HEK293 (cell line): ENCODE measurements around the gene GON7.

ENCODE experiments used
- CTCF ChIA-PET: fragments of 350-600 bp; formaldehyde crosslinking; extraction: SDS; loops from one replicate; lab custom pipeline; 2021; ENCODE audit warnings: antibody characterized with exemption; lab: Yijun Ruan, JAX
- POLR2A ChIA-PET: fragments of 300-600 bp; formaldehyde crosslinking; extraction: SDS; loops from one replicate; lab custom pipeline; 2020; ENCODE audit warnings: antibody characterized with exemption, inconsistent platforms; lab: Yijun Ruan, JAX
- H3K27ac ChIP-seq: fragments of 200-500 bp; sonication (Bioruptor generic); 2 replicates; pipeline ENCODE4 v1.5.1; 2014; ENCODE audit warnings: low read depth, low read length, control low read depth, inconsistent platforms; ENCODE audit errors: extremely low read depth
- H3K36me3 ChIP-seq, 2 experiments: fragments of 200-500 bp in 1 of 2; sonication (Bioruptor generic) in 1 of 2; 1 replicate in 1 of 2; 2 replicates in 1 of 2; pipeline ENCODE4 v1.5.1; 2014 to 2017; ENCODE audit warnings: inconsistent platforms in 2 of 2, low read length in 2 of 2; ENCODE audit not compliant: control insufficient read depth in 2 of 2, insufficient read depth in 1 of 2
- H3K4me1 ChIP-seq: fragments of 200-500 bp; sonication (Bioruptor generic); 2 replicates; pipeline ENCODE4 v1.5.1; 2014; ENCODE audit warnings: mild to moderate bottlenecking, low read length, inconsistent platforms; ENCODE audit not compliant: control insufficient read depth, insufficient read depth
- H3K4me3 ChIP-seq: 2 replicates; pipeline ENCODE4 v1.5.1; 2011; ENCODE audit warnings: low read depth, mild to moderate bottlenecking, control low read depth, low read length, moderate library complexity
- H3K9me3 ChIP-seq: fragments of 200-500 bp; sonication (Bioruptor generic); 2 replicates; pipeline ENCODE4 v1.5.1; 2014; ENCODE audit warnings: low read depth, low read length, inconsistent platforms; ENCODE audit not compliant: control insufficient read depth, insufficient read depth
- GLI2 ChIP-seq: fragments of 450-650 bp; formaldehyde crosslinking; IDR thresholded peaks from 2 replicates; pipeline ENCODE4; 2017; ENCODE audit warnings: missing biosample characterization, missing genetic modification characterization, low read depth, borderline replicate concordance
- KLF1 ChIP-seq: fragments of 450-650 bp; formaldehyde crosslinking; IDR thresholded peaks from 2 replicates; pipeline ENCODE4 v1.5.1; 2016; ENCODE audit warnings: missing biosample characterization, missing genetic modification characterization
- KLF7 ChIP-seq: fragments of 450-650 bp; formaldehyde crosslinking; IDR thresholded peaks from 2 replicates; pipeline ENCODE4 v1.5.1; 2016; ENCODE audit warnings: missing biosample characterization, missing genetic modification characterization, borderline replicate concordance
- KLF8 ChIP-seq: fragments of 450-650 bp; formaldehyde crosslinking; IDR thresholded peaks from 2 replicates; pipeline ENCODE4 v1.5.1; 2016; ENCODE audit warnings: missing biosample characterization, missing genetic modification characterization
- PRDM1 ChIP-seq: fragments of 450-650 bp; formaldehyde crosslinking; IDR thresholded peaks from 2 replicates; pipeline ENCODE4; 2016; ENCODE audit warnings: missing biosample characterization, missing genetic modification characterization
- SP2 ChIP-seq: fragments of 450-650 bp; formaldehyde crosslinking; IDR thresholded peaks from 2 replicates; pipeline ENCODE4 v1.5.1; 2016; ENCODE audit warnings: missing biosample characterization, missing genetic modification characterization
- ZEB2 ChIP-seq: fragments of 450-650 bp; formaldehyde crosslinking; IDR thresholded peaks from 2 replicates; pipeline ENCODE4 v1.5.1; 2016; ENCODE audit warnings: missing biosample characterization, missing genetic modification characterization
- ZNF10 ChIP-seq: fragments of 450-650 bp; formaldehyde crosslinking; IDR thresholded peaks from 2 replicates; pipeline ENCODE4 v1.5.1; 2017; ENCODE audit warnings: missing biosample characterization, missing genetic modification characterization
- ZNF184 ChIP-seq: fragments of 450-650 bp; IDR thresholded peaks from 2 replicates; pipeline ENCODE4 v1.5.1; 2018; ENCODE audit warnings: missing biosample characterization, mild to moderate bottlenecking, missing genetic modification characterization
- ZNF423 ChIP-seq: fragments of 450-650 bp; formaldehyde crosslinking; IDR thresholded peaks from 2 replicates; pipeline ENCODE4 v1.5.1; 2016; ENCODE audit warnings: missing biosample characterization, missing genetic modification characterization
- ZNF433 ChIP-seq: fragments of 450-650 bp; formaldehyde crosslinking; IDR thresholded peaks from 2 replicates; pipeline ENCODE4 v1.5.1; 2016; ENCODE audit warnings: missing biosample characterization, missing genetic modification characterization, low read depth
- ZNF501 ChIP-seq: fragments of 450-650 bp; formaldehyde crosslinking; IDR thresholded peaks from 2 replicates; pipeline ENCODE4 v1.5.1; 2016; ENCODE audit warnings: missing biosample characterization, missing genetic modification characterization
- ZNF600 ChIP-seq: fragments of 450-650 bp; formaldehyde crosslinking; IDR thresholded peaks from 2 replicates; pipeline ENCODE4 v1.5.1; 2016; ENCODE audit warnings: missing biosample characterization, missing genetic modification characterization
- ZNF621 ChIP-seq: fragments of 450-650 bp; formaldehyde crosslinking; IDR thresholded peaks from 2 replicates; pipeline ENCODE4 v1.5.1; 2017; ENCODE audit warnings: missing biosample characterization, missing genetic modification characterization
- ZNF658 ChIP-seq: fragments of 450-650 bp; formaldehyde crosslinking; IDR thresholded peaks from 2 replicates; pipeline ENCODE4; 2016; ENCODE audit warnings: missing biosample characterization, missing genetic modification characterization
- ZSCAN30 ChIP-seq: fragments of 450-650 bp; IDR thresholded peaks from 2 replicates; pipeline ENCODE4 v1.5.1; 2018; ENCODE audit warnings: missing biosample characterization, mild to moderate bottlenecking, missing genetic modification characterization, moderate library complexity
- ZXDB ChIP-seq: fragments of 450-650 bp; formaldehyde crosslinking; IDR thresholded peaks from 2 replicates; pipeline ENCODE4 v1.5.1; 2016; ENCODE audit warnings: missing biosample characterization, missing genetic modification characterization
- TF ChIP-seq, protein P1 (sequence below): fragments of 450-650 bp; formaldehyde crosslinking; IDR thresholded peaks from 2 replicates; pipeline ENCODE4 v1.5.1; 2016; ENCODE audit warnings: missing biosample characterization, missing genetic modification characterization, low read depth
- TF ChIP-seq, protein P2 (sequence below): fragments of 450-650 bp; formaldehyde crosslinking; IDR thresholded peaks from 2 replicates; pipeline ENCODE4 v1.5.1; 2016; ENCODE audit warnings: missing biosample characterization, missing genetic modification characterization
- TF ChIP-seq, protein P3 (sequence below): fragments of 450-650 bp; formaldehyde crosslinking; IDR thresholded peaks from 2 replicates; pipeline ENCODE4 v1.5.1; 2016; ENCODE audit warnings: missing biosample characterization, missing genetic modification characterization
- TF ChIP-seq, protein P4 (sequence below): fragments of 450-650 bp; IDR thresholded peaks from 2 replicates; pipeline ENCODE4 v1.5.1; 2018; ENCODE audit warnings: missing biosample characterization, missing genetic modification characterization
- TF ChIP-seq, protein P5 (sequence below): fragments of 450-650 bp; formaldehyde crosslinking; IDR thresholded peaks from 2 replicates; pipeline ENCODE4 v1.5.1; 2017; ENCODE audit warnings: missing biosample characterization, missing genetic modification characterization
- TF ChIP-seq, protein P6 (sequence below): fragments of 450-650 bp; formaldehyde crosslinking; IDR thresholded peaks from 2 replicates; pipeline ENCODE4 v1.5.1; 2016; ENCODE audit warnings: missing biosample characterization, missing genetic modification characterization, borderline replicate concordance

The GON7 gene, protein sequence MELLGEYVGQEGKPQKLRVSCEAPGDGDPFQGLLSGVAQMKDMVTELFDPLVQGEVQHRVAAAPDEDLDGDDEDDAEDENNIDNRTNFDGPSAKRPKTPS

DNA sequence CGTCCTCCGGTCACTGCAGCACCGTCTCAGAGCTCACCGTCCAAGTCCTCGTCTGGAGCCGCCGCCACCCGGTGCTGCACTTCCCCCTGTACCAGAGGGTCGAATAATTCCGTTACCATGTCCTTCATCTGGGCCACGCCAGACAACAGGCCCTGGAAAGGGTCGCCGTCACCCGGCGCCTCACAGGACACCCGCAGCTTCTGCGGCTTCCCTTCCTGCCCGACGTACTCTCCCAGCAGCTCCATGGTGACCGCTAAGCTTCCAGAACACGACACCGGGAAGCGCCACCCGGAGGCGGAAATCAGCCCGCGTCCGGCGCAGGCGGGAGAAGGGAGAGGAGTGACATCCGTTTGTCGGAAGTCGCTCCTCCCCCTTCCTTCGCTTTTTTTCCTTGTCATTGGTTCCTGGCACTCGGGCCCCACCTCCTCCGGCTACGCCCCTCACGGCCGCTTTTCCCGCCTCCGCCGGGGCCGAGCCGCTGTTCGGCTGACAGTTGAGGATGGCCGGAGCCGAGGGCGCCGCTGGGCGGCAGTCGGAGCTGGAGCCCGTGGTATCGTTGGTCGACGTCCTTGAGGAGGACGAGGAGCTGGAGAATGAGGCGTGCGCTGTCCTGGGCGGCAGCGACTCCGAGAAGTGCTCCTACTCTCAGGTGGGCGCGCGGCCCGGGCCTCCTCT, at the start of gene GON7, which contains the start of gene UBR7:
Gene GON7 (minus strand): TSS at position 273 of the 675 bp plus-strand sequence. CDS start 28 bp downstream, at position 245.
Gene UBR7 (plus strand): TSS at position 464 of the 675 bp plus-strand sequence. CDS start 36 bp downstream, at position 500.
- Histone ChIP-seq H3K4me3 (peak within 1 kb of the TSS; percentile 83), H3K36me3 (peaks cover 13 to 19% of the 10 kb centered on the region in 2 experiments), H3K27ac (peak within 1 kb of the TSS; percentile 96), H3K9me3 (no peaks in the 10 kb centered on the region), H3K4me1 (0 out of 2 replicates have a peak, but pooled peaks cover 2% of the 10 kb centered on the region)
- POLR2A ChIA-PET: interaction anchor here (0.7 to 4.0 kb wide), 6 partner anchors 10 to 413 kb away, joined by 3 to 44 read pairs (median 3); partner anchors contain the start of genes GOLGA5, LYSET and MOAP1
- CTCF ChIA-PET: interaction anchor here (0.6 to 3.2 kb wide), 16 partner anchors 9 to 416 kb away, joined by 3 to 14 read pairs (median 4); partner anchors contain the start of genes LYSET and MOAP1
- TF ChIP-seq, protein P1, sequence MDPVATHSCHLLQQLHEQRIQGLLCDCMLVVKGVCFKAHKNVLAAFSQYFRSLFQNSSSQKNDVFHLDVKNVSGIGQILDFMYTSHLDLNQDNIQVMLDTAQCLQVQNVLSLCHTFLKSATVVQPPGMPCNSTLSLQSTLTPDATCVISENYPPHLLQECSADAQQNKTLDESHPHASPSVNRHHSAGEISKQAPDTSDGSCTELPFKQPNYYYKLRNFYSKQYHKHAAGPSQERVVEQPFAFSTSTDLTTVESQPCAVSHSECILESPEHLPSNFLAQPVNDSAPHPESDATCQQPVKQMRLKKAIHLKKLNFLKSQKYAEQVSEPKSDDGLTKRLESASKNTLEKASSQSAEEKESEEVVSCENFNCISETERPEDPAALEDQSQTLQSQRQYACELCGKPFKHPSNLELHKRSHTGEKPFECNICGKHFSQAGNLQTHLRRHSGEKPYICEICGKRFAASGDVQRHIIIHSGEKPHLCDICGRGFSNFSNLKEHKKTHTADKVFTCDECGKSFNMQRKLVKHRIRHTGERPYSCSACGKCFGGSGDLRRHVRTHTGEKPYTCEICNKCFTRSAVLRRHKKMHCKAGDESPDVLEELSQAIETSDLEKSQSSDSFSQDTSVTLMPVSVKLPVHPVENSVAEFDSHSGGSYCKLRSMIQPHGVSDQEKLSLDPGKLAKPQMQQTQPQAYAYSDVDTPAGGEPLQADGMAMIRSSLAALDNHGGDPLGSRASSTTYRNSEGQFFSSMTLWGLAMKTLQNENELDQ (tag by site-specific recombination): no peak
- TF ChIP-seq ZNF600 (peak; percentile 99), KLF8 (tag by site-specific recombination) (peak; percentile 81; the same call in 1 of the 2 replicates), ZEB2 (peak; percentile 93), KLF1 (peak; percentile 59), PRDM1 (tag by site-specific recombination) (no peak), ZNF658 (tag by site-specific recombination) (no peak), ZSCAN30 (tag by site-specific recombination) (no peak; the same call in 1 of the 2 replicates), ZNF621 (tag by site-specific recombination) (no peak), KLF7 (no peak), GLI2 (tag by site-specific recombination) (no peak), ZNF433 (no peak), ZNF10 (tag by site-specific recombination) (0 out of 2 replicates have a peak, but pooled peaks have one; percentile 9), ZNF423 (tag by site-specific recombination) (no peak), SP2 (tag by site-specific recombination) (peak; percentile 99), ZNF184 (0 out of 2 replicates have a peak, but pooled peaks have one; percentile 12), ZXDB (tag by site-specific recombination) (peak; percentile 86), ZNF501 (tag by site-specific recombination) (peak; percentile 97)
- TF ChIP-seq, protein P2, sequence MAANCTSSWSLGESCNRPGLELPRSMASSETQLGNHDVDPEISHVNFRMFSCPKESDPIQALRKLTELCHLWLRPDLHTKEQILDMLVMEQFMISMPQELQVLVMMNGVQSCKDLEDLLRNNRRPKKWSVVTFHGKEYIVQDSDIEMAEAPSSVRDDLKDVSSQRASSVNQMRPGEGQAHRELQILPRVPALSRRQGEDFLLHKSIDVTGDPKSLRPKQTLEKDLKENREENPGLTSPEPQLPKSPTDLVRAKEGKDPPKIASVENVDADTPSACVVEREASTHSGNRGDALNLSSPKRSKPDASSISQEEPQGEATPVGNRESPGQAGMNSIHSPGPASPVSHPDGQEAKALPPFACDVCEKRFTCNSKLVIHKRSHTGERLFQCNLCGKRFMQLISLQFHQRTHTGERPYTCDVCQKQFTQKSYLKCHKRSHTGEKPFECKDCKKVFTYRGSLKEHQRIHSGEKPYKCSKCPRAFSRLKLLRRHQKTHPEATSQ (tag by site-specific recombination): peak; percentile 84; the same call in 1 of the 2 replicates
- TF ChIP-seq, protein P3, sequence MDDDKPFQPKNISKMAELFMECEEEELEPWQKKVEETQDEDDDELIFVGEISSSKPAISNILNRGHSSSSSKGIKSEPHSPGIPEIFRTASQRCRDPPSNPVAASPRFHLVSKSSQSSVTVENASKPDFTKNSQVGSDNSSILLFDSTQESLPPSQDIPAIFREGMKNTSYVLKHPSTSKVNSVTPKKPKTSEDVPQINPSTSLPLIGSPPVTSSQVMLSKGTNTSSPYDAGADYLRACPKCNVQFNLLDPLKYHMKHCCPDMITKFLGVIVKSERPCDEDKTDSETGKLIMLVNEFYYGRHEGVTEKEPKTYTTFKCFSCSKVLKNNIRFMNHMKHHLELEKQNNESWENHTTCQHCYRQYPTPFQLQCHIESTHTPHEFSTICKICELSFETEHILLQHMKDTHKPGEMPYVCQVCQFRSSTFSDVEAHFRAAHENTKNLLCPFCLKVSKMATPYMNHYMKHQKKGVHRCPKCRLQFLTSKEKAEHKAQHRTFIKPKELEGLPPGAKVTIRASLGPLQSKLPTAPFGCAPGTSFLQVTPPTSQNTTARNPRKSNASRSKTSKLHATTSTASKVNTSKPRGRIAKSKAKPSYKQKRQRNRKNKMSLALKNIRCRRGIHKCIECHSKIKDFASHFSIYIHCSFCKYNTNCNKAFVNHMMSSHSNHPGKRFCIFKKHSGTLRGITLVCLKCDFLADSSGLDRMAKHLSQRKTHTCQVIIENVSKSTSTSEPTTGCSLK: no peak
- TF ChIP-seq, protein P4, sequence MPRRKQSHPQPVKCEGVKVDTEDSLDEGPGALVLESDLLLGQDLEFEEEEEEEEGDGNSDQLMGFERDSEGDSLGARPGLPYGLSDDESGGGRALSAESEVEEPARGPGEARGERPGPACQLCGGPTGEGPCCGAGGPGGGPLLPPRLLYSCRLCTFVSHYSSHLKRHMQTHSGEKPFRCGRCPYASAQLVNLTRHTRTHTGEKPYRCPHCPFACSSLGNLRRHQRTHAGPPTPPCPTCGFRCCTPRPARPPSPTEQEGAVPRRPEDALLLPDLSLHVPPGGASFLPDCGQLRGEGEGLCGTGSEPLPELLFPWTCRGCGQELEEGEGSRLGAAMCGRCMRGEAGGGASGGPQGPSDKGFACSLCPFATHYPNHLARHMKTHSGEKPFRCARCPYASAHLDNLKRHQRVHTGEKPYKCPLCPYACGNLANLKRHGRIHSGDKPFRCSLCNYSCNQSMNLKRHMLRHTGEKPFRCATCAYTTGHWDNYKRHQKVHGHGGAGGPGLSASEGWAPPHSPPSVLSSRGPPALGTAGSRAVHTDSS (tag by site-specific recombination): no peak
- TF ChIP-seq, protein P5, sequence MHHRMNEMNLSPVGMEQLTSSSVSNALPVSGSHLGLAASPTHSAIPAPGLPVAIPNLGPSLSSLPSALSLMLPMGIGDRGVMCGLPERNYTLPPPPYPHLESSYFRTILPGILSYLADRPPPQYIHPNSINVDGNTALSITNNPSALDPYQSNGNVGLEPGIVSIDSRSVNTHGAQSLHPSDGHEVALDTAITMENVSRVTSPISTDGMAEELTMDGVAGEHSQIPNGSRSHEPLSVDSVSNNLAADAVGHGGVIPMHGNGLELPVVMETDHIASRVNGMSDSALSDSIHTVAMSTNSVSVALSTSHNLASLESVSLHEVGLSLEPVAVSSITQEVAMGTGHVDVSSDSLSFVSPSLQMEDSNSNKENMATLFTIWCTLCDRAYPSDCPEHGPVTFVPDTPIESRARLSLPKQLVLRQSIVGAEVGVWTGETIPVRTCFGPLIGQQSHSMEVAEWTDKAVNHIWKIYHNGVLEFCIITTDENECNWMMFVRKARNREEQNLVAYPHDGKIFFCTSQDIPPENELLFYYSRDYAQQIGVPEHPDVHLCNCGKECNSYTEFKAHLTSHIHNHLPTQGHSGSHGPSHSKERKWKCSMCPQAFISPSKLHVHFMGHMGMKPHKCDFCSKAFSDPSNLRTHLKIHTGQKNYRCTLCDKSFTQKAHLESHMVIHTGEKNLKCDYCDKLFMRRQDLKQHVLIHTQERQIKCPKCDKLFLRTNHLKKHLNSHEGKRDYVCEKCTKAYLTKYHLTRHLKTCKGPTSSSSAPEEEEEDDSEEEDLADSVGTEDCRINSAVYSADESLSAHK (tag by site-specific recombination): no peak
- TF ChIP-seq, protein P6, sequence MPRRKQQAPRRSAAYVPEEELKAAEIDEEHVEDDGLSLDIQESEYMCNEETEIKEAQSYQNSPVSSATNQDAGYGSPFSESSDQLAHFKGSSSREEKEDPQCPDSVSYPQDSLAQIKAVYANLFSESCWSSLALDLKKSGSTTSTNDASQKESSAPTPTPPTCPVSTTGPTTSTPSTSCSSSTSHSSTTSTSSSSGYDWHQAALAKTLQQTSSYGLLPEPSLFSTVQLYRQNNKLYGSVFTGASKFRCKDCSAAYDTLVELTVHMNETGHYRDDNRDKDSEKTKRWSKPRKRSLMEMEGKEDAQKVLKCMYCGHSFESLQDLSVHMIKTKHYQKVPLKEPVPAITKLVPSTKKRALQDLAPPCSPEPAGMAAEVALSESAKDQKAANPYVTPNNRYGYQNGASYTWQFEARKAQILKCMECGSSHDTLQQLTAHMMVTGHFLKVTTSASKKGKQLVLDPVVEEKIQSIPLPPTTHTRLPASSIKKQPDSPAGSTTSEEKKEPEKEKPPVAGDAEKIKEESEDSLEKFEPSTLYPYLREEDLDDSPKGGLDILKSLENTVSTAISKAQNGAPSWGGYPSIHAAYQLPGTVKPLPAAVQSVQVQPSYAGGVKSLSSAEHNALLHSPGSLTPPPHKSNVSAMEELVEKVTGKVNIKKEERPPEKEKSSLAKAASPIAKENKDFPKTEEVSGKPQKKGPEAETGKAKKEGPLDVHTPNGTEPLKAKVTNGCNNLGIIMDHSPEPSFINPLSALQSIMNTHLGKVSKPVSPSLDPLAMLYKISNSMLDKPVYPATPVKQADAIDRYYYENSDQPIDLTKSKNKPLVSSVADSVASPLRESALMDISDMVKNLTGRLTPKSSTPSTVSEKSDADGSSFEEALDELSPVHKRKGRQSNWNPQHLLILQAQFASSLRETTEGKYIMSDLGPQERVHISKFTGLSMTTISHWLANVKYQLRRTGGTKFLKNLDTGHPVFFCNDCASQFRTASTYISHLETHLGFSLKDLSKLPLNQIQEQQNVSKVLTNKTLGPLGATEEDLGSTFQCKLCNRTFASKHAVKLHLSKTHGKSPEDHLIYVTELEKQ (tag by site-specific recombination): no peak
